Measurements from ENCODE around the gene MPDU1.

- TF ChIP-seq CTCF (conservative IDR thresholded peaks at IDR 0.05; ENCODE audit: low read depth, low read length) (no peak), EZH2phosphoT487 (IDR thresholded peaks at IDR 0.05; ENCODE audit: borderline replicate concordance, low read length) (no peak), EZH2 (IDR thresholded peaks at IDR 0.05; ENCODE audit: low read length, unreplicated experiment) (no peak)
Observed at GRCh38 chr17:7558544-7559319, 24.9 kb upstream of the MPDU1 start, which contains the start of gene TNFSF13.
